H1 (cell line): Measurements from ENCODE around the gene PLLP. TPM values are rescaled to one million over a fixed set of nuclear protein-coding genes. Genes with fewer than 3 reads are reported as not detected.

Experiments used
- CTCF ChIA-PET: fragments of 300-600 bp; sonication (Branson Sonifier 250); formaldehyde crosslinking; loops from one replicate; lab custom pipeline; 2021; ENCODE audit not compliant: partially characterized antibody; lab: Charles Lee
- POLR2A ChIA-PET: fragments of 300-600 bp; sonication (Branson Sonifier 250); formaldehyde crosslinking; loops from one replicate; lab custom pipeline; 2021; ENCODE audit warnings: inconsistent platforms; ENCODE audit not compliant: partially characterized antibody; lab: Charles Lee
- DNase-seq, 2 experiments: peaks; one replicate each; pipeline versions ENCODE4 v3.0.0 to v3.0.0-alpha.2; 2010 to 2022; ENCODE audit warnings: low spot score in 2 of 2, low read depth in 1 of 2, mixed read lengths in 1 of 2
- FAIRE-seq: peaks from 2 replicates; lab custom pipeline; 2011; peaks lifted over from hg19 to GRCh38; lab: Jason Lieb, UNC
- H2AFZ ChIP-seq: 2 replicates; pipeline ENCODE4 v1.8.1; 2012; ENCODE audit warnings: low read length, inconsistent platforms
- H2AK5ac ChIP-seq: 2 replicates; pipeline ENCODE4 v1.6.1; 2013; ENCODE audit warnings: low read depth, low read length
- H2BK120ac ChIP-seq: replicated peaks from 2 replicates; pipeline ENCODE3; 2013; ENCODE audit warnings: low read depth, low read length, inconsistent platforms
- H2BK12ac ChIP-seq: 2 replicates; pipeline ENCODE4 v1.6.1; 2013; ENCODE audit warnings: low read depth, low read length
- H2BK15ac ChIP-seq: 2 replicates; pipeline ENCODE4 v1.6.1; 2013; ENCODE audit warnings: low read length
- H2BK20ac ChIP-seq: 2 replicates; pipeline ENCODE4 v1.6.1; 2013; ENCODE audit warnings: low read length
- H2BK5ac ChIP-seq: 2 replicates; pipeline ENCODE4 v1.6.1; 2013; ENCODE audit warnings: low read depth, low read length
- H3K14ac ChIP-seq: 2 replicates; pipeline ENCODE4 v1.6.1; 2013; ENCODE audit warnings: inconsistent platforms; ENCODE audit not compliant: insufficient read length
- H3K18ac ChIP-seq: 2 replicates; pipeline ENCODE4 v1.6.1; 2013; ENCODE audit warnings: low read length; ENCODE audit errors: extremely low read depth
- H3K23ac ChIP-seq: 2 replicates; pipeline ENCODE4 v1.6.1; 2013; ENCODE audit warnings: inconsistent platforms; ENCODE audit not compliant: insufficient read length
- H3K23me2 ChIP-seq: 2 replicates; pipeline ENCODE4 v1.6.1; 2013; ENCODE audit warnings: low read depth, low read length
- H3K27ac ChIP-seq: 2 replicates; pipeline ENCODE4 v1.6.1; 2011; ENCODE audit warnings: low read depth, low read length, inconsistent platforms
- H3K27me3 ChIP-seq, 4 experiments: replicated peaks in 1 of 4; 1 replicate in 1 of 4; 2 replicates in 3 of 4; pipeline versions ENCODE4 v1.6.1 to v1.8.1; 2011 to 2013; ENCODE audit warnings: low read length in 3 of 4, mild to moderate bottlenecking in 3 of 4, inconsistent platforms in 2 of 4, mixed read lengths in 2 of 4, moderate library complexity in 1 of 4; ENCODE audit not compliant: control insufficient read depth in 3 of 4, insufficient read depth in 3 of 4; ENCODE audit errors: extremely low read depth in 1 of 4
- H3K36me3 ChIP-seq, 4 experiments: 2 replicates each; pipeline versions ENCODE4 v1.6.1 to v1.8.1; 2011 to 2013; ENCODE audit warnings: mild to moderate bottlenecking in 4 of 4, low read length in 3 of 4, moderate library complexity in 2 of 4, control low read depth in 1 of 4, inconsistent platforms in 1 of 4; ENCODE audit not compliant: insufficient read depth in 4 of 4, control insufficient read depth in 2 of 4
- H3K4ac ChIP-seq: replicated peaks from 2 replicates; pipeline ENCODE3; 2013; ENCODE audit warnings: low read length, low read depth, mixed read lengths, inconsistent platforms; ENCODE audit not compliant: insufficient read length
- H3K4me1 ChIP-seq, 4 experiments: replicated peaks in 1 of 4; 1 replicate in 1 of 4; 2 replicates in 3 of 4; pipeline versions ENCODE4 v1.6.1 to v1.8.1; 2011 to 2013; ENCODE audit warnings: low read length in 3 of 4, inconsistent platforms in 2 of 4, mixed read lengths in 1 of 4; ENCODE audit not compliant: insufficient read depth in 4 of 4, control insufficient read depth in 3 of 4
- H3K4me2 ChIP-seq, 2 experiments: 2 replicates each; pipeline versions ENCODE4 v1.6.1 to v1.8.1; 2011 to 2013; ENCODE audit warnings: low read depth in 2 of 2, low read length in 2 of 2, control low read depth in 1 of 2, inconsistent platforms in 1 of 2, mild to moderate bottlenecking in 1 of 2; ENCODE audit not compliant: insufficient read depth in 1 of 2
- H3K4me3 ChIP-seq, 4 experiments: fragments of 200-600, 300-600 bp in 1 of 4; sonication (generic), shearing (Covaris generic), sonication (Bioruptor Twin) in 1 of 4; 2 replicates each; pipeline versions ENCODE4 v1.5.1 to v1.8.1; 2011 to 2016; ENCODE audit warnings: low read length in 4 of 4, low read depth in 3 of 4, control low read depth in 2 of 4, inconsistent platforms in 2 of 4, mild to moderate bottlenecking in 2 of 4, mixed read lengths in 1 of 4, moderate library complexity in 1 of 4; ENCODE audit not compliant: insufficient read depth in 2 of 4; ENCODE audit errors: extremely low read depth in 1 of 4
- H3K56ac ChIP-seq: replicated peaks from 2 replicates; pipeline ENCODE3; 2013; ENCODE audit warnings: low read depth, mild to moderate bottlenecking, mixed read lengths, low read length, inconsistent platforms; ENCODE audit not compliant: insufficient read length
- H3K79me1 ChIP-seq: 2 replicates; pipeline ENCODE4 v1.6.1; 2013; ENCODE audit warnings: low read depth, low read length, control low read depth
- H3K79me2 ChIP-seq, 2 experiments: 2 replicates each; pipeline versions ENCODE4 v1.6.1 to v1.8.1; 2012 to 2013; ENCODE audit warnings: low read length in 2 of 2, mild to moderate bottlenecking in 2 of 2, inconsistent platforms in 1 of 2; ENCODE audit not compliant: insufficient read depth in 2 of 2, control insufficient read depth in 1 of 2
- H3K9ac ChIP-seq, 4 experiments: replicated peaks in 1 of 4; 1 replicate in 1 of 4; 2 replicates in 3 of 4; pipeline versions ENCODE4 v1.6.1 to v1.8.1; 2011 to 2013; ENCODE audit warnings: low read depth in 3 of 4, low read length in 3 of 4, control low read depth in 2 of 4, mild to moderate bottlenecking in 2 of 4, moderate library complexity in 2 of 4, inconsistent platforms in 1 of 4; ENCODE audit errors: extremely low read depth in 1 of 4
- H3K9me3 ChIP-seq, 2 experiments: 2 replicates each; pipeline versions ENCODE4 v1.6.1 to v1.8.1; 2012 to 2013; ENCODE audit warnings: mild to moderate bottlenecking in 2 of 2, moderate library complexity in 2 of 2, control low read depth in 1 of 2, inconsistent platforms in 1 of 2, low read depth in 1 of 2, low read length in 1 of 2, mixed read lengths in 1 of 2; ENCODE audit not compliant: insufficient read depth in 2 of 2
- H4K20me1 ChIP-seq, 2 experiments: replicated peaks in 1 of 2; 2 replicates each; pipeline versions ENCODE3 to v1.8.1; 2011 to 2013; ENCODE audit warnings: inconsistent platforms in 2 of 2, low read length in 2 of 2, mild to moderate bottlenecking in 1 of 2; ENCODE audit not compliant: insufficient read depth in 2 of 2, control insufficient read depth in 1 of 2
- H4K5ac ChIP-seq: 2 replicates; pipeline ENCODE4 v1.6.1; 2013; ENCODE audit warnings: low read length, low read depth, mixed read lengths, inconsistent platforms; ENCODE audit not compliant: insufficient read length
- H4K8ac ChIP-seq: 2 replicates; pipeline ENCODE4 v1.8.0; 2013; ENCODE audit warnings: mild to moderate bottlenecking, moderate library complexity, low read length, inconsistent platforms; ENCODE audit not compliant: insufficient read depth; ENCODE audit errors: extremely low read depth
- H4K91ac ChIP-seq: replicated peaks from 2 replicates; pipeline ENCODE3; 2013; ENCODE audit warnings: low read length, mixed read lengths, inconsistent platforms; ENCODE audit not compliant: insufficient read length
- EGR1 ChIP-seq: IDR thresholded peaks from 2 replicates; pipeline ENCODE4 v1.6.1; 2011; ENCODE audit warnings: low read depth, low read length, borderline replicate concordance
- HDAC2 ChIP-seq, 2 experiments: fragments of 300-600 bp in 1 of 2; sonication (generic) in 1 of 2; IDR thresholded peaks; 2 replicates each; pipeline ENCODE4 v1.6.1; 2011 to 2012; ENCODE audit warnings: low read depth in 2 of 2, low read length in 2 of 2, mild to moderate bottlenecking in 2 of 2, moderate library complexity in 2 of 2, borderline replicate concordance in 1 of 2, inconsistent platforms in 1 of 2
- SUZ12 ChIP-seq: fragments of 200-600 bp; sonication (generic); IDR thresholded peaks from 2 replicates; pipeline ENCODE4 v1.6.1; 2012; ENCODE audit warnings: mild to moderate bottlenecking, inconsistent platforms, low read length, moderate library complexity, mixed read lengths
- TCF12 ChIP-seq: IDR thresholded peaks from 2 replicates; pipeline ENCODE4 v1.6.1; 2011; ENCODE audit warnings: low read depth, mild to moderate bottlenecking, low read length
- TEAD4 ChIP-seq: IDR thresholded peaks from 2 replicates; pipeline ENCODE4 v1.6.1; 2012; ENCODE audit warnings: low read depth, low read length, inconsistent platforms, mixed read lengths
- YY1 ChIP-seq: IDR thresholded peaks from 2 replicates; pipeline ENCODE4 v1.6.1; 2011; ENCODE audit warnings: low read depth, mild to moderate bottlenecking, low read length
- WGBS, 2 experiments: shearing (Covaris generic) in 1 of 2; methylation state at CpG; one replicate each; pipeline versions ENCODE4 v1.1.6 to v1.1.7; 2013 to 2015; ENCODE audit warnings: low lambda C conversion rate in 2 of 2, mixed read lengths in 2 of 2, inconsistent platforms in 1 of 2, low coverage in 1 of 2, missing lambda C conversion rate in 1 of 2; ENCODE audit not compliant: insufficient replicate concordance in 2 of 2, insufficient coverage in 1 of 2, insufficient read length in 1 of 2; ENCODE audit errors: extremely low coverage in 1 of 2, missing lambda C conversion rate in 1 of 2; 5-methylcytosine and 5-hydroxymethylcytosine counted together
- polyA plus RNA-seq, 7 experiments: library from polyadenylated mRNA; depleted of rRNA in 3 of 7; stranded (reverse) in 5 of 7; unstranded in 2 of 7; fragments of >200 nt in 5 of 7; fragments of 200-250 nt in 2 of 7; gene quantifications; 1 replicate in 5 of 7; 2 replicates in 1 of 7; 4 replicates in 1 of 7; pipeline versions ENCODE4 v1.2.1 to v1.2.3, GENCODE V29; 2011 to 2013; ENCODE audit warnings: missing spikeins in 2 of 7, mixed read lengths in 2 of 7
- total RNA-seq: library from RNA; stranded (reverse); fragmentation: NEBNext Ultra II Directional; extraction: Animal tissue kit (Norgen Biotek cat#: 25700); gene quantifications from 2 replicates; pipeline ENCODE4 v1.2.1, GENCODE V29; 2021
- TF ChIP-seq, protein P1 (sequence below): IDR thresholded peaks from 2 replicates; pipeline ENCODE4 v1.6.1; 2012; ENCODE audit warnings: inconsistent platforms

The PLLP gene
- total and polyA plus RNA-seq, 2 of the 8 experiments (the other 6 are each of a cell fraction or from before 2014, with no cell fraction given): 2.9 to 10.6 TPM

DNA sequence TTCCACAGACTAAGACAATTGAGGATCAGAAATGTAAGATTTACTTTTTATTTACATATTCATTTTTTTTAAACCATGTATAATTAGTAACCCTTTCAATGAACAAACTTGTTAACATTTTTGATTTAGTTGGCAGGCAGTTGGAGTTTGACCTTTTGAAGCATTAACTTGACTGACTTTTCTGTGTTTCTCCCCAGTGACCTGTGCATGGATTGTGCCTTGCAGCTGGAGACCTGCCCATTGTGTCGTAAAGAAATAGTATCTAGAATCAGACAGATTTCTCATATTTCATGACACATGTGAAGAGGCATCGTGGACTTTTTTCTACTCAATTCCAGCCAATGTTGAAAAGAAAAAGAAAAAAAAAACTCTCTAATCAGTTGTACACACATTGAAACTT is 45.8 kb downstream of the PLLP start:
- no peak for TF ChIP-seq HDAC2 (IDR thresholded peaks at IDR 0.05; ENCODE audit: borderline replicate concordance in 1 of 2, low read depth in 2 of 2, low read length in 2 of 2)
- TF ChIP-seq TCF12: no peak
- no peak for TF ChIP-seq YY1
- TF ChIP-seq, protein P1, sequence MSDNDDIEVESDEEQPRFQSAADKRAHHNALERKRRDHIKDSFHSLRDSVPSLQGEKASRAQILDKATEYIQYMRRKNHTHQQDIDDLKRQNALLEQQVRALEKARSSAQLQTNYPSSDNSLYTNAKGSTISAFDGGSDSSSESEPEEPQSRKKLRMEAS: no peak
- no peak for TF ChIP-seq SUZ12
- no peak for TF ChIP-seq TEAD4
- TF ChIP-seq EGR1: no peak
- Histone ChIP-seq H3K14ac (no peak overlapping the region), H3K4me2 (no peak overlapping the region), H2BK12ac (no peak overlapping the region), H3K4me3 (no peak overlapping the region), H3K79me1 (no peaks in the 10 kb centered on the region), H3K36me3 (peaks cover 10 to 22% (median 15%) of the 10 kb centered on the region in 4 experiments; a peak in 6 of 8 replicates), H2BK120ac (no peak overlapping the region), H3K23ac (no peak overlapping the region), H2BK5ac (no peak overlapping the region), H3K56ac (no peak overlapping the region), H3K4ac (no peak overlapping the region), H3K4me1 (no peaks in the 10 kb centered on the region), H3K27me3 (no peaks in the 10 kb centered on the region), H2BK15ac (no peak overlapping the region), H4K91ac (no peak overlapping the region), H4K8ac (no peak overlapping the region), H3K9me3 (no peaks in the 10 kb centered on the region), H3K23me2 (no peaks in the 10 kb centered on the region; the same call in 1 of the 2 replicates), H2AK5ac (no peak overlapping the region), H3K18ac (no peak overlapping the region), H3K79me2 (no peaks in the 10 kb centered on the region), H2BK20ac (no peak overlapping the region), H4K5ac (no peak overlapping the region), H4K20me1 (no peaks in the 10 kb centered on the region), H2AFZ (no peak overlapping the region), H3K9ac (no peak overlapping the region), H3K27ac (no peak overlapping the region)
- ChIA-PET POLR2A (interaction anchor here (1.0 kb wide), 1 partner anchor 53 kb away, joined by 3 read pairs; the partner anchor contains the start of gene PSME3IP1), CTCF (interaction anchor here (0.7 kb wide), 1 partner anchor 17 kb away, joined by 4 read pairs; no protein-coding TSS in a partner anchor)
- 86% methylated on average over 2 of the region's 2 CpGs; no CpG with 5 or more reads in 1 of the 2 experiments for WGBS, 2 experiments
- FAIRE-seq: no peak
- no peak for DNase-seq
